ENCODE results near the gene KCNJ5.

GRCh38 chr11:128895526-128895925 lies 4.4 kb downstream of the KCNJ5 start:
- TF ChIP-seq, protein P1, sequence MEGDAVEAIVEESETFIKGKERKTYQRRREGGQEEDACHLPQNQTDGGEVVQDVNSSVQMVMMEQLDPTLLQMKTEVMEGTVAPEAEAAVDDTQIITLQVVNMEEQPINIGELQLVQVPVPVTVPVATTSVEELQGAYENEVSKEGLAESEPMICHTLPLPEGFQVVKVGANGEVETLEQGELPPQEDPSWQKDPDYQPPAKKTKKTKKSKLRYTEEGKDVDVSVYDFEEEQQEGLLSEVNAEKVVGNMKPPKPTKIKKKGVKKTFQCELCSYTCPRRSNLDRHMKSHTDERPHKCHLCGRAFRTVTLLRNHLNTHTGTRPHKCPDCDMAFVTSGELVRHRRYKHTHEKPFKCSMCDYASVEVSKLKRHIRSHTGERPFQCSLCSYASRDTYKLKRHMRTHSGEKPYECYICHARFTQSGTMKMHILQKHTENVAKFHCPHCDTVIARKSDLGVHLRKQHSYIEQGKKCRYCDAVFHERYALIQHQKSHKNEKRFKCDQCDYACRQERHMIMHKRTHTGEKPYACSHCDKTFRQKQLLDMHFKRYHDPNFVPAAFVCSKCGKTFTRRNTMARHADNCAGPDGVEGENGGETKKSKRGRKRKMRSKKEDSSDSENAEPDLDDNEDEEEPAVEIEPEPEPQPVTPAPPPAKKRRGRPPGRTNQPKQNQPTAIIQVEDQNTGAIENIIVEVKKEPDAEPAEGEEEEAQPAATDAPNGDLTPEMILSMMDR (IDR thresholded peaks at IDR 0.05) = no peak
- TF ChIP-seq POLR2AphosphoS5 (IDR thresholded peaks at IDR 0.05) (no peak), POLR2A (IDR thresholded peaks at IDR 0.05) (no peak)

Data from breast epithelium (tissue), 3 donors.